ENCODE measurements around the gene ATE1. TPM values are rescaled to one million over a fixed set of nuclear protein-coding genes. Genes with fewer than 3 reads are reported as not detected.
"Not testable (repeated sequence)": the region's sequence is repeated elsewhere in the genome, so short reads cannot be mapped to it uniquely, and the experiment has no call there.

ATE1 gene
- total and polyA plus RNA-seq, 8 donors, result 24.5 to 35.4 (median 31.9) TPM

DNA sequence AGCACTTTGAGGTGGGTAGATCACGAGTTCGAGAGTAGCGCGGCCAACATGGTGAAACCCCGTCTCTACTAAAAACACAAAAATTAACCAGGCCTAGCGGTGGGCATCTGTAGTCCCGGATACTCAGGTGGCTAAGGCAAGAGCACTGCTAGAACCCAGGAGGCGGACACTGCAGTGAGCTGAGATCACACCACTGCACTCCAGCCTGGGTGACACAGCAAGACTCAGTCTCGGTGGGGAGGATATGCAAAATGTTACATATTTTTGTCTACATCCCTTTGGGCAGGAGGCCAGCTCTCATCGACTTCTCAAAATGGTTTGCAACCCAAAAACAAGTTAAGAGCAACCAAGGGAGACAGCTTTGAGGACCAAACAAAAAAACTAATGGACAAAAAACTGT, 8.2 kb downstream of the ATE1 start:
- Histone ChIP-seq H3K27ac (no peak overlapping the region), H3K9me3 (peaks cover 0 to 5% of the 10 kb centered on the region in 2 donors), H3K36me3 (peaks cover 0 to 49% of the 10 kb centered on the region in 2 donors), H3K4me1 (no peaks in the 10 kb centered on the region), H3K27me3 (no peaks in the 10 kb centered on the region), H3K4me3 (no peak overlapping the region)
- TF ChIP-seq, protein P1, sequence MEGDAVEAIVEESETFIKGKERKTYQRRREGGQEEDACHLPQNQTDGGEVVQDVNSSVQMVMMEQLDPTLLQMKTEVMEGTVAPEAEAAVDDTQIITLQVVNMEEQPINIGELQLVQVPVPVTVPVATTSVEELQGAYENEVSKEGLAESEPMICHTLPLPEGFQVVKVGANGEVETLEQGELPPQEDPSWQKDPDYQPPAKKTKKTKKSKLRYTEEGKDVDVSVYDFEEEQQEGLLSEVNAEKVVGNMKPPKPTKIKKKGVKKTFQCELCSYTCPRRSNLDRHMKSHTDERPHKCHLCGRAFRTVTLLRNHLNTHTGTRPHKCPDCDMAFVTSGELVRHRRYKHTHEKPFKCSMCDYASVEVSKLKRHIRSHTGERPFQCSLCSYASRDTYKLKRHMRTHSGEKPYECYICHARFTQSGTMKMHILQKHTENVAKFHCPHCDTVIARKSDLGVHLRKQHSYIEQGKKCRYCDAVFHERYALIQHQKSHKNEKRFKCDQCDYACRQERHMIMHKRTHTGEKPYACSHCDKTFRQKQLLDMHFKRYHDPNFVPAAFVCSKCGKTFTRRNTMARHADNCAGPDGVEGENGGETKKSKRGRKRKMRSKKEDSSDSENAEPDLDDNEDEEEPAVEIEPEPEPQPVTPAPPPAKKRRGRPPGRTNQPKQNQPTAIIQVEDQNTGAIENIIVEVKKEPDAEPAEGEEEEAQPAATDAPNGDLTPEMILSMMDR (IDR thresholded peaks at IDR 0.05), result no peak
- DNase-seq (no peak), ATAC-seq (no peak)
- intact Hi-C loops (cut with DNase I), result no loop called here

DNA sequence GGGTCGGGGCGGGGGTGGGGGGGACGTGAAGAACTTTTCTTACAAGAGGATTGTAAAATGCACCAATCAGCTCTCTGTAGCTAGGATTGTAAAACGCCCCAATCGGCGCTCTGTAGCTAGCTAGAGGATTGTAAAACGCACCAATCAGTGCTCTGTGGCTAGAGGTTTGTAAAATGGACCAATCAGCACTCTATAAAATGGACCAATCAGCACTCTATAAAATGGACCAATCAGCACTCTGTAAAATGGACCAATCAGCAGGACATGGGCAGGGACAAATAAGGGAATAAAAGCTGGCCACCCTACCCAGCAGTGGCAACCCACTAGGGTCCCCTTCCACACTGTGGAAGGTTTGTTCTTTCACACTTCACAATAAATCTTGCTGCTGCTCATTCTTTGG, 9.0 kb downstream of the ATE1 start:
- DNase-seq; ATAC-seq; H3K4me3 ChIP-seq; intact Hi-C loops (cut with DNase I); H3K4me1 ChIP-seq; H3K27me3 ChIP-seq; H3K27ac ChIP-seq; H3K9me3 ChIP-seq: not testable (repeated sequence)
- peaks cover 0 to 55% of the 10 kb centered on the region in 2 donors for H3K36me3 ChIP-seq

DNA sequence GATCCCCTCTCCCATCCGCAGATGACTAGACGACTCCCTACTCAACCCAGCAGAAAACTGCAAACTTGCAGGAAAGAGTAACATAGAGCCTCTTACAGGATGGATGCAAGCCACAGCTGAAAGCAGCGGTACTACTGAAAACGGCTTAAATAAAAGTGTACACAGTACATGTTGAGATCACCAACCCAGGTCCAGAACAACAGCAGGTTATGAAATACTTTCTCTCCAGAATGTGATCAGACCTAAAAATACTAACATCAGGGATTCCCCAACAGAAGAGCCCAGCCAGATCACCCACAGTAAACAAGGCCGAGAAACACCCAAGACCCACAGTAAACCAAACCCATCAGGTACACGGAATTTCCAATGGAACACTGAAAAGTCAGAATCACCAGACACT, 13.2 kb downstream of the ATE1 start:
- Histone ChIP-seq H3K4me1 (no peaks in the 10 kb centered on the region), H3K9me3 (peaks cover 0 to 5% of the 10 kb centered on the region in 2 donors), H3K27ac (no peak overlapping the region), H3K4me3 (no peak overlapping the region), H3K36me3 (peaks cover 0 to 62% of the 10 kb centered on the region in 2 donors), H3K27me3 (no peaks in the 10 kb centered on the region)
- ATAC-seq, result no peak
- intact Hi-C loops (cut with DNase I), result no loop called here
- TF ChIP-seq, protein P1 (IDR thresholded peaks at IDR 0.05), result no peak
- no peak for DNase-seq

DNA sequence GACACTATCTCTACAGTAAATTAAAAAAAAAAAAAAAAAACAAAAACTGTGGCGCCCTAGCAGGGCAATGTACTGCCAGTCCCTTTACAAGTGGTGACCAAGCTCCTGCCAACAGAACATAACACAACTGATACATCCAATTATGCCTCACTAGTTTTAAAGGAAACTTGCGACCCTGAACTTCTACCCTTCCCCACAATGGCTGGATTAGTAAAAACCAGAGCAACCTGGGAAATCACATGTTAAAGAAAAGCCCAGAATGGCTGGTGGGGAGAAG, 16.5 kb downstream of the ATE1 start:
- no peak overlapping the region for H3K4me3 ChIP-seq
- ATAC-seq, result no peak

DNA sequence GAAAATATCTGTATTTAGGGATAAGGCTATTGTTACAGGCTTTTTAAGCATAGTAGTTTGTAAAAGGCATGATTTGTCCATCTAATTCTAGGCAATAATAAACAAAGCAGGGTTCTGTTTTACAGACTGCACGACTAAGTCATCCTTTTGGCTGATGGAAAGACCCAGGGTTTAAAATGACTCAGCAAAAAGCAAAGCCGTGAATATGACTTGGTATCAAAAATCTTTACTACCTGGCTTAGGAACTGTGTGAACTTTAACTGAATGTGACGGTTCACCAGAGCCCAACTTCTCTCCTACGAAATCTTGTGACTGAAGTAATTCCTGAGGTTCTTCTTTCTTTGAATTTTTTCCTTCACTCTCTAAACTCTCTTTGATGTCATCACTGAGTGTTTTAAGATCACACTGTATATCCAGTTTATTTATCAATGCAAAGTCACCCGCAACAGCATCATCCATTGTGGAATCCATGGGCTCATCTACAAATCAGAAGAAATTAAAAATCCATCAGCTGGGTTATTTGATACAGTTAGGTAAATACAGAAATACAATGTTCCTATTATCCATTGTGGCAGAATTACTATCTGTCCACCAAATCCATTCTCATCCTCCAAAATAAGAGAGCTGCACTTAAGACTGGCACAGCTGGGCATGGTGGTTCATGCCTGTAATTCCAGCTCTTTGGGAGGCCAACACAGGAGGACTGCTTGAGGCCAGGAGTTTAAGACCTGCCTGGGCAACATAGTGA, 17.0 kb downstream of the ATE1 start:
- intact Hi-C loops (cut with DNase I), result no loop called here
- Histone ChIP-seq H3K27me3 (no peaks in the 10 kb centered on the region), H3K9me3 (no peaks in the 10 kb centered on the region), H3K36me3 (peaks cover 0 to 80% of the 10 kb centered on the region in 2 donors), H3K4me1 (no peaks in the 10 kb centered on the region), H3K4me3 (no peak overlapping the region), H3K27ac (no peak overlapping the region)
- no peak for DNase-seq
- TF ChIP-seq, protein P1 (IDR thresholded peaks at IDR 0.05), result no peak
- ATAC-seq, result no peak

More for the DNA sequence above, 16.5 kb downstream of the ATE1 start:
- no peaks in the 10 kb centered on the region for H3K4me1 ChIP-seq
- DNase-seq, result no peak
- H3K27ac ChIP-seq, result no peak overlapping the region
- H3K27me3 ChIP-seq, result no peaks in the 10 kb centered on the region
- H3K36me3 ChIP-seq, result peaks cover 0 to 75% of the 10 kb centered on the region in 2 donors
- TF ChIP-seq, protein P1 (IDR thresholded peaks at IDR 0.05), result no peak
- no peaks in the 10 kb centered on the region for H3K9me3 ChIP-seq
- intact Hi-C loops (cut with DNase I), result no loop called here

DNA sequence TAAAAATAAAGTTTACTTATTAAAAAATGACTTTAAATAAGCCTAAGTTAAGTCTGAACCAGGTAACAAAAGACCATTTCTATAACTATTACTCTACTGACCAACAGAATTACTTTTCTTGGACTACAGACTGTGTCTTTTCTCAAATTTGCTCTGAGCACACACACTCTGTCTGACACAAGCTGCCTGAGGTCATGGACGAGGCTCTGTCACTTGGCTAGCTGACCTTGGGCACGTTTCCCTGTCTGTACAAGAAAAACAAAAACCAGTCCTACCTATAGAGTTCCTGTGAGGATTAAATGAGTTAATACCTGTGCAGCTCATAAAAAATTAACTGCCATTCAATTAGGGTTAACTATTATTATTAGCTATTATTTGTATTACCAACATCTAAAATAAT, 22.9 kb downstream of the ATE1 start:
- ATAC-seq (no peak), DNase-seq (no peak)
- Histone ChIP-seq H3K27ac (no peak overlapping the region), H3K4me3 (no peak overlapping the region), H3K27me3 (no peaks in the 10 kb centered on the region), H3K9me3 (no peaks in the 10 kb centered on the region), H3K4me1 (no peaks in the 10 kb centered on the region), H3K36me3 (peaks cover 0 to 69% of the 10 kb centered on the region in 2 donors)
- TF ChIP-seq, protein P1 (IDR thresholded peaks at IDR 0.05), result no peak
- intact Hi-C loops (cut with DNase I), result loop anchor here in 1 of 2 donors (10.0 kb wide), 1 partner anchor 960 kb away; no protein-coding TSS in a partner anchor

All from left lung (tissue), 10 donors.